NT2/D1 (cell line): ENCODE measurements around the gene RIOK1.

Experiments
- DNase-seq: peaks from one replicate; pipeline ENCODE4 v3.0.0-alpha.2; 2011; ENCODE audit warnings: low read depth, low spot score
- H3K27me3 ChIP-seq: 2 replicates; pipeline ENCODE4 v1.6.0; 2011; ENCODE audit warnings: mild to moderate bottlenecking; ENCODE audit not compliant: insufficient read length, insufficient read depth
- H3K36me3 ChIP-seq: 2 replicates; pipeline ENCODE4 v1.6.1; 2011; ENCODE audit warnings: mild to moderate bottlenecking, low read length, mixed read lengths; ENCODE audit not compliant: insufficient read depth, insufficient read length
- H3K4me1 ChIP-seq: 2 replicates; pipeline ENCODE4 v1.5.1; 2011; ENCODE audit not compliant: insufficient read depth, insufficient read length
- H3K4me3 ChIP-seq: 2 replicates; pipeline ENCODE4 v1.5.1; 2011; ENCODE audit warnings: low read depth; ENCODE audit not compliant: insufficient read length
- H3K9ac ChIP-seq: 2 replicates; pipeline ENCODE4 v1.6.0; 2011; ENCODE audit warnings: low read depth; ENCODE audit not compliant: insufficient read length
- H3K9me3 ChIP-seq: 2 replicates; pipeline ENCODE4 v1.5.1; 2011; ENCODE audit warnings: mild to moderate bottlenecking, low read length; ENCODE audit not compliant: insufficient read depth
- SUZ12 ChIP-seq: IDR thresholded peaks from 2 replicates; pipeline ENCODE4 v1.6.1; 2011; ENCODE audit not compliant: insufficient read length, insufficient read depth; ENCODE audit errors: extremely low read depth
- YY1 ChIP-seq: IDR thresholded peaks from 2 replicates; pipeline ENCODE4 v1.6.1; 2011; ENCODE audit not compliant: insufficient read length, insufficient read depth
- ZNF274 ChIP-seq: IDR thresholded peaks from 2 replicates; pipeline ENCODE4 v1.6.1; 2011; ENCODE audit warnings: mild to moderate bottlenecking, low read depth, low read length

RIOK1 gene

DNA sequence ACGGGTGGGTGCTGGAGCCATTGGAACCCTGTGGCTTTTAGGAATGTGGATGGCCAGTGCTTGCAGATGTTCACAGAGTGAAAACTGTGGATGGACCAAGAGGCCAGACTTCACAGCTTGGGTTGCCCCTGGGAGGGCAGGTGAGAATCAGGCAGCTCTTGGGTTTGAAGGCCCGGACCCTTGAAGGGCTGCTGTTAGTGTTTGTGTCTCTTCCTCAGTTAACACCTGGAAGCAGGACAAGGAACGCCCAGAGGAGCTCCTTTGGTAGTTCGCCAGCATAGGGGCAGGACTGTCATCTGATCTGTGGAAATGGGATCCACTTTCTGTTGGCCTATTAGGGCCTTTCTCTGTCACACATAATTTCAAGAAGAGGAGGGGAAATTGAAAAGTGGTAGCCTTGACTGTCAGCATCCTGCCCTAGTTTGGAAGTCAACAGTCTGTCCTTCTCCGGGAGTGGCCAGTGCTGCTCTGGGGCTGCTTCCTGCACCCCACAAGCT, 43.6 kb downstream of the RIOK1 start:
- peaks cover 4% of the 10 kb centered on the region for H3K4me1 ChIP-seq

DNA sequence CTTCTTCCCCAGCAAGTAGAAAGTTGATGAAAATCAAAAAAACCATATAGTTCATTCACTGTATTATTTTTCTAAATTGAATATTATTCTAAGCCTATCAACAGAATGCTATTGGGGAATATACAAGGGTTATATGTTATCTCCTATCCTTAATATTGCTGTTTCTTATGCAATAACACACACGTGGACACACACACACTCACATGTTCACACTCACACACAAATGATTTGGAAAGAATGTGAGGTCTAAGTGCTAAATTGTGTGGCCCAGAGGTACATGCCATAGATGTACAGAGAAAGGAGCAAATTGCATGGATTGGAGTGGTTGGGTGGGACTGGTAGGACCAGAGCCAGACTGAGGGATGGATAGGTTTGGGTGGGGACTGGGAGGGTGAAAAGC, 45.1 kb downstream of the RIOK1 start:
- Histone ChIP-seq H3K36me3 (no peaks in the 10 kb centered on the region), H3K9me3 (no peaks in the 10 kb centered on the region), H3K4me1 (peaks cover 4% of the 10 kb centered on the region), H3K4me3 (no peak overlapping the region), H3K27me3 (no peaks in the 10 kb centered on the region), H3K9ac (no peak overlapping the region)
- no peak for TF ChIP-seq SUZ12
- TF ChIP-seq YY1, result no peak
- TF ChIP-seq ZNF274, result no peak
- no peak for DNase-seq

More for the DNA sequence above, 43.6 kb downstream of the RIOK1 start:
- no peak overlapping the region for H3K4me3 ChIP-seq
- H3K9ac ChIP-seq, result no peak overlapping the region
- TF ChIP-seq ZNF274, result no peak
- TF ChIP-seq YY1, result no peak
- TF ChIP-seq SUZ12, result no peak
- no peaks in the 10 kb centered on the region for H3K27me3 ChIP-seq
- H3K36me3 ChIP-seq, result no peaks in the 10 kb centered on the region
- no peaks in the 10 kb centered on the region for H3K9me3 ChIP-seq
- DNase-seq, result no peak

DNA sequence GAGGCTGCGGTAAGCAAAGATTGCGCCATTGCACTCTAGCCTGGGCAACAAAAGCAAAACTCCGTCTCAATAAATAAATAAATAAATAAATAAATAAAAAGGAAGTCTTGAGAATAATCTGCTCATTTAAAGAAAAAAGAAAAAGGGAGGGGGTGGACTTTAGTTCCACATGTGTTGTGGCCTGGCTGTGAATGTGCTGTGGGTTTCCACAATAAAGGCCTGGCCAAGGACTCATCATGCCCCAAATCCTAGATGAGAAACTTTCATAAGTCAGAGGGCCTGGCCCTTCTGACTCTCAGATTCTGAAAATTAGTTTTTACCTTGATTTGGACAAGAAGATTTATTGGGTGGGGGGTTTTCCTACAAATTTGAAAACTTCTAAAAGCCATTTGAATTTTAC, 48.4 kb downstream of the RIOK1 start:
- Histone ChIP-seq H3K4me3 (no peak overlapping the region), H3K9ac (no peak overlapping the region), H3K9me3 (no peaks in the 10 kb centered on the region), H3K36me3 (no peaks in the 10 kb centered on the region), H3K4me1 (peaks cover 4% of the 10 kb centered on the region), H3K27me3 (no peaks in the 10 kb centered on the region)
- TF ChIP-seq ZNF274 (no peak), YY1 (no peak), SUZ12 (no peak)
- no peak for DNase-seq

GRCh38 chr6:7439228-7439627, 49.6 kb downstream of the RIOK1 start:
- no peak for DNase-seq
- Histone ChIP-seq H3K36me3 (no peaks in the 10 kb centered on the region), H3K9ac (no peak overlapping the region), H3K27me3 (no peaks in the 10 kb centered on the region), H3K4me1 (no peaks in the 10 kb centered on the region), H3K9me3 (no peaks in the 10 kb centered on the region), H3K4me3 (no peak overlapping the region)
- TF ChIP-seq SUZ12, result no peak
- no peak for TF ChIP-seq YY1
- no peak for TF ChIP-seq ZNF274

DNA sequence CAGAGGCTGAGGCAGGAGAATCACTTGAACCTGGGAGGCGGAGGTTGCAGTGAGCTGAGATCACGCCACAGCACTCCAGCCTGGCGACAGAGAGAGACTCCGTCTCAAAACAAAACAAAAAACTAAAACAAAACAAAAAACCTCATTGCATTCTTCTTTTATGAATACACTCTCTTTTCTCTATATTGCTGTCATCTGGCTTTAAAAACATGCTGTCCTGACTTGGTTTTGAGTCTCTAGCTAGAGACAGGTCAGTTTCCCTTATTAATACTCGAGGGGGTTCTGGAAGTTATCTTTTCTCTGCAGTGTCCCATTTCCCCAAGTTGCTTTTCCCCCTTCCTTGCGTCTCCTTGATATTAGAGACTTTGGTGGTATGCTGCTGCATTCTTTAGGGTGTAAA, 50.9 kb downstream of the RIOK1 start:
- no peaks in the 10 kb centered on the region for H3K36me3 ChIP-seq
- no peak for TF ChIP-seq ZNF274
- no peak for TF ChIP-seq SUZ12
- TF ChIP-seq YY1, result no peak
- H3K4me3 ChIP-seq, result no peak overlapping the region
- H3K27me3 ChIP-seq, result no peaks in the 10 kb centered on the region
- H3K9me3 ChIP-seq, result no peaks in the 10 kb centered on the region
- H3K4me1 ChIP-seq, result peaks cover under 1% of the 10 kb centered on the region
- no peak overlapping the region for H3K9ac ChIP-seq
- DNase-seq, result no peak

GRCh38 chr6:7441048-7441775, 51.6 kb downstream of the RIOK1 start:
- Histone ChIP-seq H3K9ac (no peak overlapping the region), H3K9me3 (no peaks in the 10 kb centered on the region), H3K4me3 (no peak overlapping the region), H3K4me1 (peaks cover 3% of the 10 kb centered on the region), H3K36me3 (no peaks in the 10 kb centered on the region), H3K27me3 (no peaks in the 10 kb centered on the region)
- DNase-seq, result no peak
- TF ChIP-seq YY1 (no peak), ZNF274 (no peak), SUZ12 (no peak)

DNA sequence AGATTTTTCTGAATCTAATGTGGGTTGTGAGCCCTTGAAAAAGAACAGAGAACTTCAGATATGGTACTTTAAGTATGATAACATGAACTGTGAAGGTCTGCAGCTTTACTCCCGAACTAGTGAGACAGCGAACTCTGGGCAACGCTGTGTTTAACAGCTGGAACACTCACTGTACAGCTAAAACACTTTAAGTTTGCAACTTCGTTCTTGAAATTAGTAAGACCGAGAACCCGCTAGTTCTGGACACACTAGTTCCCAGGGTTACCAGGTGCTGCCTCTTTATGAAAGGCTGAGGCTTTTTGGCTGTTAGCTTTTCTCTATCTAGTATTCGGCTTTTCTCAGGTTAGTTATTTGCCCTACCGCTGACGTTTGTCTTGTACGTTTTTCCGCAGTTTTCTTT, 52.9 kb downstream of the RIOK1 start:
- TF ChIP-seq YY1 (no peak), ZNF274 (no peak), SUZ12 (no peak)
- no peak overlapping the region for H3K4me3 ChIP-seq
- H3K27me3 ChIP-seq, result peaks cover 2% of the 10 kb centered on the region
- peaks cover 6% of the 10 kb centered on the region for H3K4me1 ChIP-seq
- H3K36me3 ChIP-seq, result no peaks in the 10 kb centered on the region
- H3K9ac ChIP-seq, result no peak overlapping the region
- H3K9me3 ChIP-seq, result no peaks in the 10 kb centered on the region
- DNase-seq, result no peak
